ENCODE data around the gene DIAPH3.

Gene DIAPH3

DNA sequence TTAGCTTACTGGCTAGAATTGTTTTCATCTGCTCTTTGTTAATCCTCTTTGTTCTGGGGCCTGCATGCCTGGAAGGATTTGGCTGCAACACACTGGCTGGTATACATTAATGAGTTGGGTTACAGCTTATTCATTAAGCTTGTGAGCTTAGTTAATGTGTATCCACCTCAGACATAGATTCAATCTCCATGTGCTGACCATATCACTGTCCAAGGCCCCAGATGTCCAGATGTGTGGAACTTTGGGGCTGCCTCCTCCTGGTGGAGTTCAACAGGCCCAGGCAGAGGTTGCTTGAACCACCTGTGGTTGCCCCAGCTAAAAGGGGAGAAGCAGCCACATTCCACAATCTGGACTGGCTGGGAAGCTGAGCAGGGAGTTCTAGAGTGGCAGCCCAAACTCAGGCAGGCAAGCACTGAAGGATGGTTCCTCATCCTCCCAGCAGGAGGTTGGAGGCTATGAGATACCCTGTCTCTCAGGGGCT, 5.4 kb downstream of the DIAPH3 start:
- no peak for DNase-seq (ENCODE audit: low read depth)

DNA sequence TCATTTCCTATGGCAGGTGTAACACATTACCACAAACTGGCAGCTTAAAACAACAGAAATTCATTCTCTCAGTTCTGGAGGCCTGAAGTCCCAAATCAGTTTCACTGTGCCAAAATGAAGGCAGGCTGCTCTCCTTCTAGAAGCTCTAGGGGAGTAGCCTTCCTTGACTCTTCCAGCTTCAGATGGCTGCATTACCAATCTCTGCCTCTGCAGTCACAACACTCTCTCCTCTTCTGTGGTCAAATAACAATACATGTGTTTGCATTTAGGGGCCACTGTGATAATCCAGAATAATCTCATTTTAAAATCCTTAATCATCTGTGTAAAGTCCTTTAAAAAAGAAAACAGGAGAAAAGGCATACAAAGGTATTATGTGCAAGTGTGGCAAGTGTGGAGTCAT, 7.8 kb downstream of the DIAPH3 start:
- no peak for DNase-seq (ENCODE audit: low read depth)

DNA sequence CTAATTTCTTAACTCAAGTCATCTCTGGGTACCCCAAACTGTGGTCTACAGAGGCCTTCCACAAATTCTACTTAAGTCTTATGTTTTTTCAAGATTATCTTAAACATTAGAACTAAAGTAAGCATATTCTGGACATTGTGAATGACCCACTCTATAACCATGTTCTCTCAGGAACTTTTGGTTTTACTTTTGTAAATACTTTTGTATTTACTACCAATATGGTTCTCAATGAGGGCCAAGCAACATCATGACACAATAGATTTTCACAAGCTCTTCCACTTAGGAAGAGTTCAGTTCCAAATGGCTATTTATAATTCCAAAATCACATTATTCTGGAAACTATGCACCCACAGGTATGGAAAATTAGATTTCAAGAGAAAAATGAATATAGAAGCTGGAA, 10.8 kb downstream of the DIAPH3 start:
- DNase-seq (ENCODE audit: low read depth) = no peak

DNA sequence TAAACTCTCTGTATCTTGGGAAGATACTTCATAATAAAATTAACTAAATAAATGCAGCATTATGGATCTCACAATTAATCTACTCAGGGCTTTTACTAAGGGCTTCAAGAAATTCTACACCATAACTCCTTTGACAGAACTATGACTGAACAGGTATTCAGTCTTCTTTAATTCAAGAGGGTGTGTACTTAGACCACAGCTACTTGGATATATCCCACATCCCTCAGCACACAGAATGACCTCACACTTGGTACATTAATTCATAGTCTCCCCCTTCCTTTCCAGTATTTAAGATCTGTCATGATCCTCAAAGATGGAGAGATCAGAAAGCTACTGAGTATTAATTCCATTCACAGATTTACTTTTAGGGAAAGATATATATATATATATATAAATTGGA, 11.6 kb downstream of the DIAPH3 start:
- no peak for DNase-seq (ENCODE audit: low read depth)

DNA sequence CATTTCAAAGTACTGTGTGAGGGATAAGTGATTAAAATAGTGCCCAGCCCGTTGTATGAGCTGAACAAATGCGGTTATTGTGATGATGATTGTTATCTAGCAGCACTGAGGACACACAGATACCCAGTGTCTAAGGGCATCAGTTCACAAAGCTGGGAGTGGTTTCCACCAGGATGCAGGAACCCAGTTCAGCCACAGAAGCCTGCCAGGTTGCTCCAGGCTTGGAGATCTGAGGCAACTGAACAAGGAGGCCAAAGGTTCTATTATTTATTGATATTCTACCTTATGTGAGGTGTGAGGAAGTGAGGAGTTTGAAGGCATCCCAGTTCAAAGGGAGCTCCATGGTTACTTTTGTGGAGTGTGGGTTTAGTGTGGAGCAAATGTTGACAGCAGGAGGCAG, 13.2 kb downstream of the DIAPH3 start:
- DNase-seq (ENCODE audit: low read depth) = no peak

DNA sequence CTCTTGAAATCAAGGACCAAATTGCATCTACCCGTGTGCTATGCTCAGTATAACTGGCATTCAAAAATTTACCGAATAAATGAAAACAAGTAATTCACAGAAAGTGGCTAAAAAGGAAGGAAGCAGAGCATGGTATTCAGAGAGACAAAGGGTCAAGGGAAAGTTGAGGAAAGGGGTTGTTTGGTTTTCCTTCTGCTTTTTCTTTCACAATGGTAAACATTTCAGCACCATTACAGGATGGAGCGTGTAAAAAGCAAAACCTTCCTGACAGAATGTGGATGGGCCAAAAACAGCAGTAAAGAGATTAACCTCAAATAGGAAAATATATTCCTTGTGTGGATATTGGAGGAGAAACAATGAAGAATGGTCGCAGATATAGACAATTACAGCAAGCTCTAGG, 14.8 kb downstream of the DIAPH3 start:
- no peak for DNase-seq (ENCODE audit: low read depth)

DNA sequence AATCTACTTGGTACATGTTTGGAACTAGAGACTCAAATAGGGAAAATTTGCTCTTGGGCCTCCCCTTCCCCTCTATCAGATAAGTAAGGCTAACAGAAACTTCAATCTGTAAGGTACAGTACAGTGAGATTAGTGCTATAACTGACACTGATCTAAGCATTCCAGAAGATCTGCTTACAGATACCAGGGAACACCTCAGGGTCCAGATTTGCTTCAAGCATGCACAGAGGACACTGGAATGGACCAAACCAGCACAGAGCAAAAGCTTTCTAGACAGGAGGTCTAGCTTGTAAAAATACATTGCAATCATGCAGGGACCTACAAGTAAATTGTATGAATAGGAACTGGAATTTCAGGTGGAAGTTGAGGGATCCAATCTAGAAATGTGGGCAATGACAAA, 16.4 kb downstream of the DIAPH3 start:
- no peak for DNase-seq (ENCODE audit: low read depth)

DNA sequence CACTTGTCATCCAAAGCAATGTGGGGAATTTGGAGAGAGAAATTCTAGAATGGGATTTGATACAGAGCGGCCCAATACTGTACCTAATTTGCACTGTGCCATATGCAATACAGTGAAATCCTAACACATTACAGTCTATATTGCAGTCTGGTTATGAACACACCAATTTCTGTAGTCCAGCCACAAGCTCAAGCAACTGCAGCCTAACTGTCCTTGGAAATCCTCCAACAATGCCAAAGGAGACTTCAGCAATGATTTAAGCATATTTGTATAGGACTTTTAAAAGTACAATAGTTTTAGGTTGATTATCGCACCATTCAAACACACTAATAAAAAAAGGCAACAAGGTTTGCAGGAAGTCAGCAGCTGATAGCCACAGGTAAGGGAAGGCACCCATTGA, 17.3 kb downstream of the DIAPH3 start:
- DNase-seq (ENCODE audit: low read depth) = no peak

DNA sequence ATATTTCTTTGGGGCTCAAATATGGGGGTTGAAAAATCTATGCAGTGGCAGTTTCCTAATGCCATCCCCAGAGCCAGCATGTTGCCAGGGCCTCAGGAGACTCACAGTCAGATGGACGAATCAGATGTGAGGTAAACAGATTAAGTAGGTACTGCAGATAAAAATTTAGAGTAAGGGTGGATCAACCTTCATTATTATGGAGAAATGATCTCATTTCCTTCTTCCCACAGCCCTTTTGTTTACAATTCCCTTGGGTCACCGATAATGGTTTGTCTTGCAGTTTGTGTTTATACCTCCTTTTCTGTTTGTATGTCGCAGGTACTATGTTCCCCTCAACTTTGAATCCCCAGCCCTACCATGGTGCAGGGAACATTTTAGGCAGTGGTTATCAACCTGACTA, 20.0 kb downstream of the DIAPH3 start:
- DNase-seq (ENCODE audit: low read depth) = no peak

DNA sequence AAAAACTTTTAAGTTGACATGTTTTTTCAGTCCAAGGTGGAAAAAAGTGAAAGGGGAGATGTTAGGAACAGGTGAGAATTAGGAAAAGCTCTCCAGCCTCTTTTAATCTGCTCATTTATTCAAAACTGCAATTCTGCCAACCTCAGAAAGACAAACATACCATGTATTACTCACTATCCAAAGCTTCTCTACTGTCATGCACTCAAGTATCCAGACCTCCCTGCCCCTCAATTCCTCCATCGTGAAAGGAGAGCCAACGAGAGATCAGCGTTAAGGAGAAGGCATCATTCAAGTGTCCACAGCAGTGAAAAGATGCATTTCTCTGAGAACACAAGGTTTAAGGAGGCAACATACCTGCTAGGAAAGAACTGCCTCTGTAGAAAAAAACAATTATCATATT, 24.5 kb downstream of the DIAPH3 start:
- DNase-seq (ENCODE audit: low read depth) = no peak

DNA sequence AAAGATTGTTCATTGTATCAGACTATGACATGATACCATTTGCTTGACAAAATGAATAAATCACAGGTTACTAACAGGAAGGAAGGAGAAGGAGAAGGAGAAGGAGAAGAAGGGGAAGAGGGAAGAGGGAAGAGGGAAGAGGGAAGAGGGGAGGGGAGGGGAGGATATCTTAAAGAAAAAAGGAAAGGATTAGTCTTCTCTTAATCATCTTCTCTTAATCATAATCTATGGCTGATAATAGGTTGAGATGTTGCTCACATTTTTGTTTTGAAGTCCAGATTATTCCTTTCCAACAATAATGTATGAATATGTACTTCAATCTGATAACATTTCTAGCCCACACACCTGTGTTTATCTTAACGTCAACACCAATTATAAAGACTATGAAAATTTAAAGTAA, 25.1 kb downstream of the DIAPH3 start:
- DNase-seq (ENCODE audit: low read depth) = no peak

DNA sequence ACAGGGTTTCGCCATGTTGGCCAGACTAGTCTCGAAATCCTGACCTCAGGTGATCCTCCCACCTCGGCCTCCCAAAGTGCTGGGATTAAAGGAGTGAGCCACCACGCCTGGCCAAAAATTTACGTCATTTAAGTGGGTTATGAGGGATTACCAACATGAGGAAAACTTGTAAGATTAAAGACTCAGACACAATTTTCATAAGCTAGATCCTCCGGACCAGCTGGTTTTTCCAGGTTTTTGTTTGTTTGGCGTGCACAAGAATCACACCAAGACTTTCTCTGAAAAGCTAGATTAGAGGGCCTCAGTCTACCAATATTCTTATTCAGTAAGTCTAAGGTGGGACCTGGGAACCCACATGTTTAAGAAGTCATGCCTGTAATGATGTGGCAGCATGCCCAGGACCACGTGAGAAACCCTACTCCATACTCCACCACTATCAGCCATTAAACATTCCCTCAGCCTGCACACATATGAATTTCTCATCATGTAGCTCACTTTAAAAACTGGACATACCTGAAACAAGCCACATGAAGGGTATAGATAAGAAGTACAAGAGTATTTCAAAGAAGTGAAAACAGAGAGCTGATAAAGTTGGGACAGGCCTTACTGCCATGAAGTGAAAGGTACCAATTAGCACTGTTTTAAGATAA, 25.7 kb downstream of the DIAPH3 start:
- no peak for DNase-seq (ENCODE audit: low read depth)

DNA sequence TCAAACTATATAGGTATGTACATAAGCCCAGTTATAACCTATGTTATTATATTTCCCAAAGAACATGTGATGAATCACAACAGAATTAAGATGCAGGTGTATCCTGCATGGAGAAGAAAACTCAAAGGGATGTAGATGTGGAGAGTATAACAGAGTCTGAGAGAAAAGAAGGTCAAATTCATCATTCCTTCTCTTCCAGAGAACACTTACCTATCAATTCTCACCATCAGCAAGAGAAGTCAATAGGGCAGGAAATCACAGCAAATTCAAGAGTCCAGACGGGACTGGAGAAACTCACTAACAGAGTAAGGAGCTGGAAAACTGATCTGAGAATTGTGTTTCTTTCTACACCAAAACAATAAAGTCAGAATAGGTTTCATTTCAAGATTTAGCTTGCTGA, 28.4 kb downstream of the DIAPH3 start:
- no peak for DNase-seq (ENCODE audit: low read depth)

DNA sequence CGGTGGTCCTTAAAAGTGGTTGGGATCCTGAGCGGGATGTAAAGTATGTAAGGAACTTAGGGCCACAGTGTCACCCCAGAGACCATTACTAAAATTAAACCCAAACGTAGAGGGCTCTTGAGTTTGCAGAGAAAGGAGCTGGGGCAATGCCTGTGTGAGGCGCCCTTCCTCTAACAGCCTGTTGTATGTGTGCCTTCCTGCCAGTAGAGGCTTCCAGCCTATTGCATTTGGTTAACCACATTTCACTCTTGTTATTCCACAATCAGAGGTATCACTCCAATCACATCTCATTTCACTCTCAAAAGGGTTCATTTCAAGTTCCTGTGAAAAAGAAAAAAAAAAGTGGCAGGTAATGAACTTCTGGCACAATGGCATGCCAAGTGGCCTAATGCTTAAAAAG, 29.4 kb downstream of the DIAPH3 start:
- no peak for DNase-seq (ENCODE audit: low read depth)

DNA sequence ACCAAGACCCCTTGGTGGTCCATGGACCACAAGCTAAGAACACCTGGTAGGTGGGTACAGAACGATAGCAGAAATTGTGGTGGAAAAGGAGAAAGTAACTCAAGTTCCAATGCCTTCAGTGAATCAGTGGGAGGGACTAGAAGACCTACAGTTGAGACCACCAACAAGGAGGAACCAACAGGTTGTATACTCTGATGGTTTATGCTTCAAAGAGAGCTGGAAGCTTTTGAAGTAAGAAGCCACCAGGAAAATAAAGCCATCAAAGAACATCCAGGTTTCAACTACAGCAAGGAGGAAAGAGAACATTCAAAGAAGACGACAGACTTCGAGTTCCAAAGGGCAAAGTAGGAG, 42.4 kb downstream of the DIAPH3 start:
- no peak for DNase-seq (ENCODE audit: low read depth)

DNA sequence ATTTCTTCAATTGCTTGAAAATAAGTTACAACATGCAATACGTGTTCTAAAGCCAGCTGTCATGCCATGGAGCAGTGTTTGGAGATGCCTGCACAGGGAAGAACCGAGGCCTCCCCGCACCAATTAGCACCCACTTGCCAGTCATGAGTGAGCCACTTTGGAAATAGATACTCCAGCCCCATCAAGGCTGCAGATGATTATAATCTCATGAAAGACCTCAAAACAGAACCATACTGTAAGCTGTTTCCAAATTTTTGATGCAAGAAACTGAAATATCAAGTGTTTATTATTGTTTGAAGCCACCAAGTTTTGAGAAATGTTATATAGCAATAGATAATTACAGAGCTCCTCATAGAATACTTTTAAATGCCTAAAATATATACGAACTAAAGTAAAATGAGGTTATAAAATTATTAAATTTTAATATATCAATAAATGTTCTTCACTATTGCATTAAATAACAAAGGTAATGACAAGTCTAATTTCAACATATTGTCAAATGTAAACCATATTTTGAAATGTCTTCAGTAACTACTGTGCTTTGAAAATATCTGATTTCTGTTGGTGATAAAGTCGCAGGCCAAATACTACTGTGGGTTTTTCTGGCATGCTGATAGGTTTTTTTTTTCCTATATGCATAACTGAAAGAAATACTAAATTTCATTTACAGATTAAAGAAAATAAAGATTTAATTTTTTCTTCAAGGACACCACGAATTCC, 43.0 kb downstream of the DIAPH3 start:
- no peak for DNase-seq (ENCODE audit: low read depth)

DNA sequence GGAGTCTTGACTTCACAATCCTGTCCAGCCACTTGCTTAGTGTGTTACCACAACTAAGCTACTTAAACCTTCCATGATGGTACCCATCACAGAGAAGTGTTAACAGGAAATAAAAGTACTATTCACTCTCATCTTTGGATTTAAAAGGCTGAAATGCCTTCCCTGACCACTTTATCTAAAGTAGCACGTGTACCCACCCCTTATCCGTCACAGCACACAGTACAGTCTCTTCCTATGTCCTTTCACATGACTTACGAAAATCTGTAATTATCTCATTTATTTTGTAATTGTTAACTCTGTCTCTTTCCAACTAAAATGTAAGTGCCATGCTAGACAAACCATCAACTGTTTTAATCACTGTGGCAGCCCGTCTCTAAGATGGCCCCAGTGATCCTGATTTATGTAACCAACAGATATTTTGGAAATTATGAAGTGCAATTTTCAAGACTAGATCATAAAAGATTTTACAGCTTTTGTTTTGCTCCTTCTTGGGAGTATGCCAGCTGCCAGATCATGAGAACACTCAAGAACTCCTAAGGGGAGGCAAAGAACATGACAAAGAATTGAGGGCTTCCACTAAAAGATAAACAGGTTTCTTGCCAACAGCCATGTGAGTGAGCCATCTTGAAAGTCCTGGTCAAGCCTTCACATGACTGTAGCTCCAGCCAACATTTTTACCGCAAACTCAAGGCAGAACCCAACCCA, 44.9 kb downstream of the DIAPH3 start:
- peak; percentile 18 for DNase-seq (ENCODE audit: low read depth)

DNA sequence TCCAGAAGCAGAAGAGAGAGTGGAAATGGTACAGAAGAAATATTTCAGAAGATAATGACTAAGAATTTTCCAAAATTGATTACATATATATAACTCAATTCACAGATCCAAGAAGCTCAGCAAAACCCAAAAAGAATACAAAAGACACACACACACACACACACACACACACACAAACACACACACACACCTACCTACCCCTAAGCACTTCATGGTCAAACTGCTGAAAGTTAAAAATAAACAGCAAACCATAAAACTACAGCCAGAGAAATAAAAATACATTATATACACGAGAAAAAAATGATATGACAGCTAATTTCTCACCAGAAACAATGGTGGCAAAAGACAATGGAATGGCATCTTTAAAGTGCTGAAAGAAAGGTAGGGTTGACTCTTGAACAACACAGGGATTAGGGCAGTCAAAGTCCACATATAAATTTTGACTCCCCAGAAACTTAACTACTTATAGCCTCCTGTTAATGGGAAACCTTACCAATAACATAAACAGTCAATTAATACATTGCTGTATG, 49.2 kb downstream of the DIAPH3 start:
- DNase-seq (ENCODE audit: low read depth) = no peak

DNA sequence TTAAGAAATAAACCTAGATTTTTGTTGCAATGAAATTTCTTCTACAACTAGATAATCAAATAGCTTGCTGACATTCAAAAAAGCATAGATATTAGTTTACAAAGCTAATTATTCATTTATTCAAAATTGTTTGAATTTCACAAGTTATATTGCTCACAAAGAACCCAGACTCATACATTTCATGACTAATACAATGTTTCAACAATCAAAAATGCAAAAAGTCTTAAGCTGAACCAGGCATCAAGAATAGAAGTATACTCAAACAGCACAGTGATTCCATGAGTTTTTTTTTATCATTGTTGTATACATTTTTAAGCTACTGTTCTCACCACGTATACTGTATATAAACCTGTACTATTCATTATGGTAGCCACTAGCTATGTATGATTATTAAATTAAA, 51.0 kb downstream of the DIAPH3 start:
- no peak for DNase-seq (ENCODE audit: low read depth)

DNA sequence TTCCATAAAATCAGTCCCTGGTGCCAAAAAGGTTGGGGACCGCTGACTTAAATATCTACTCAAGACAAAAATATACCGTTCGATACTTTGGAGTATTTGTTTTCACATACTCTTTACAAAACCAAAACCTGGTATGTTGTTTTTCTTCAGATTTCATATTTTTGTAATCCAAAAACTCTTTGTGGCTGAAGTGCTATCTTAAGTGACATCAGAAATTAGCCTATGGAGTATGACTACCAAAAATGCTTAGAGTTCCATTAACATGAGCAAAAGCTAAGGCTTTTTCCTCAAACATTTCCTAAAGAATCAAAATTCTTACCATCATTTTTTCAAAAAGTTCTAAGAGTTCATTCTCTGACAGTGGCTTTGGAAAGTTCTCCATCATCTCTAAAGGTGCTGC, 52.0 kb downstream of the DIAPH3 start:
- DNase-seq (ENCODE audit: low read depth) = no peak

DNA sequence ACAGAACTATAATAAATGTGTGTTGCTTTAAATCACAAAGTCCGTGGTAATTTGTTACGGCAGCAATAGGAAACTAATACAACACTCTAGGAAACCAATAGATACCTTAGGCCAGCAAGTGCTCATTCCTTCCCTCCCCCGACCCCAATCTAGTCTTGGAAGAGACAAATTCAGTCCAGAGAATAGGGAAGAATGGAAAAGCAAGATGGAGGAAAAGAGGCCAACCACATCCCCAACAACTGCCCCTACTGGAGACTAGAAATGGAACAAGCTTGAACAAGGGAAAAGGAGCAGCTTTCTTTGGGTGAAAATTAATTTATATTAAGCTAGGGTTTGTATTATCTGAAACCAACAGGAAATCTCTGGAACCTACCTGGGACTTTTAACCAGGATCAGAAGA, 54.4 kb downstream of the DIAPH3 start:
- no peak for DNase-seq (ENCODE audit: low read depth)

DNA sequence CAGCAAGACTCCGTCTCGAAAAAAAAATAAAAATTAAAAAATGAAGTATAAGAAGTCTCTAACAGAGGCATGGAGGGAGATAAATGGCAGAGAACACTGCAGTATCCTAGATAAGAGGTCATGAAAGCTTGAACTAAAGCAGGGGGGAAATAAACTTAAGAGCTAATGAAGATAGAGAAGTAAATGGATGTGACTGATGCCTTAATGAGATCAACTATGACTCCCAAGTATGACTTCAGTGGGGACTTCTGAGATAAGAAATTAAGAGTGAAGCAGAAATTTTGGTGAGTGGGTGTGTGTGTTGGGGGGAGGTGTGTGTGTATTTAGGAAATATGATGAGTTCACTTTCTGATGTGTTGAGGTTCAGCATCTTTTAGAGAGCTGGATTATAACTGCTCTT, 55.1 kb downstream of the DIAPH3 start:
- no peak for DNase-seq (ENCODE audit: low read depth)

Data from CMK (cell line).